OCI-LY3 (cell line): ENCODE data around the gene LMCD1.

Experiments used
- CTCF ChIP-seq: fragments of 200-600, 300-600 bp; sonication (generic); IDR thresholded peaks from 2 replicates; pipeline ENCODE4 v1.5.1; 2014; ENCODE audit warnings: antibody characterized with exemption, low read length, low read depth
- EZH2phosphoT487 ChIP-seq: fragments of 200-600 bp; shearing (Covaris generic); IDR thresholded peaks from 2 replicates; pipeline ENCODE4 v1.6.1; 2018; ENCODE audit warnings: antibody characterized with exemption, mixed run types, low read depth

GRCh38 chr3:8579096-8579495, 77.5 kb downstream of the LMCD1 start:
- TF ChIP-seq CTCF (no peak), EZH2phosphoT487 (no peak)
